Bone marrow (tissue), 2 donors: Measurements from ENCODE around the gene CAND1.
A peak's percentile ranks its signal among the peaks of the same experiment; 100 is the strongest.

Source experiments
- DNase-seq, 2 donors: peaks; one replicate each; lab custom pipeline; 2025; lab: John Stamatoyannopoulos, UW

Gene CAND1

DNA sequence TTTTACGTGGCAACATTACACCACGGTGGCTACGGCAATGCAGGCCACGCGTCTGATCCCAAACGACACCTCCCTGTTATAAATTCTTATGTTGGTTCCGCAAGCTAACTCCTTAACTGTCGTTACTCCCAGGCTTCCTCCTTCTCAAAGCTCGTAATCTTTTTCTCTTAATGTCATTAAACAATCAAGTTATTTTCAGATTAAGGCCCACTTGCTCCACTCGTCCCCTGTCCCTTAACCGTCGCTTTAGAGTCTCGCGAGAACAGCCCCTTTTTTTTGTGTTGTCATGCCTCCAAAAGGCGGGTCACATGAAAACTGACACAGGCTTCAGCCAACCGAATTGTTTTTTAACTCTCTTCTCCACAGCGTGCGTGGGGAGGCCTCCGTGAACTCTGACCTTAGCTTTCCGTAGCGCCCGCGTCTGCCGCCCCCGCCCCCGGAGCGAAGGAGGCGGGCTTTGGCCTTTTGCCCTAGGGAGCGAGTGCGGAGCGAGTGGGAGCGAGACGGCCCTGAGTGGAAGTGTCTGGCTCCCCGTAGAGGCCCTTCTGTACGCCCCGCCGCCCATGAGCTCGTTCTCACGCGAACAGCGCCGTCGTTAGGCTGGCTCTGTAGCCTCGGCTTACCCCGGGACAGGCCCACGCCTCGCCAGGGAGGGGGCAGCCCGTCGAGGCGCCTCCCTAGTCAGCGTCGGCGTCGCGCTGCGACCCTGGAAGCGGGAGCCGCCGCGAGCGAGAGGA, at the start of gene CAND1:
CAND1 (plus strand) TSS at position 463 of the 737 bp plus-strand sequence. CDS start 360 bp downstream, outside the sequence.
- peak; percentile 92 to 99 for DNase-seq

DNA sequence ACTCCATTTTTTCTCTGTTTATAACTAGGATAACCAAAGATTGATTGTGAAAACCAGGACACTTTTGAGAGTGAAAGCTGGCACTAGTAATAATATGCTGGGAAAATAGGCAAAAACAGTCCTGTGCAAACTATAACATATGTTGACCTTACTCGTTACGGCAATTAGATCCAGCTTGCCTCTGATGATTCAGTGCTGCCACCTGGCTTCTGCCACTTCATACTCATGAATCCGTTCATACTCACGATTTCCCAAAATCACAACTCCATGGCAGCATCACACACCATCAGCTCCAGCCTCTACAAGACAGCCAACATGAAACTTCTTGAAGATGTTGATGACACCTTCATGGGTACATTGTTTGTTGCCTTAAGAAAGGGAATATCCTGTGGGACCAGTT, 49.1 kb upstream of the CAND1 start:
- no peak for DNase-seq

DNA sequence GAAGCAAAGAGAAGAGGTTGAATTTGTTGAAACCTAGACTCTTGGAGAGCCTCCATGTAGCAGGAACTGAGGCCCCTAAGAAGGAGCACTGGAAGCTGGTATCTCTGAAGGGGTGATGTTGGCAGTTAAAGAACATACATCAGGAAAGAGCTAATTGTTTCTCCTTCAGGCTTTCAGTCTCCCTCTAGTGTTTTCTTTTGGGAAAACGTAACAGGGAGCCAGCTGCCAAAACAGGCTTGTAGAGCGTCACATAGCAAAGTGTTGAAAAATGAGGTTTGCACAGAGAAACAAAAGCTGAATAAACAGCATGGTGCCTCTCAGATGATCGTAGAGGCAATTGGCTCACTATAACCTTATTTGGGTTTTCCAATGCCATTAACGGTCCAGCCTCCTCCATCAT, 46.9 kb upstream of the CAND1 start:
- no peak for DNase-seq

DNA sequence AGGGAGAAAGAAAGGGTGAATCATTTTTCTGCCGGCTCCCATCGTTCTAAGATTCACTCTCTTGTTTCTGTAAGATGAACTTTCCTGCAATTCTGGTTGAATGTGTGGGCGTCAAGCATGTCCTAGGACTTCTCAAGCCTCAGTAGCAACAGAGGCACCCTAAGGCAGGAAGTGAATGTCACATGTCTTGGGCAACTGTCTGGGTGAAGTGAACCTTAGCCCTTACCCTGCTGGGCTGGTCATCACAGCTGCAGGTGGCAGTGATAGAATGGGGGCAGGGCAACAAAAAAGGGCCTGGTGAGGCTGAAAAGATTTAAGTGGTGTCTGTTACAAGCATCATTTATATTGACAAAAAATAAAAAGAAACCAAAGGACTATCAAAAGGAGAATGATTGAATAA, 45.9 kb upstream of the CAND1 start:
- no peak for DNase-seq

DNA sequence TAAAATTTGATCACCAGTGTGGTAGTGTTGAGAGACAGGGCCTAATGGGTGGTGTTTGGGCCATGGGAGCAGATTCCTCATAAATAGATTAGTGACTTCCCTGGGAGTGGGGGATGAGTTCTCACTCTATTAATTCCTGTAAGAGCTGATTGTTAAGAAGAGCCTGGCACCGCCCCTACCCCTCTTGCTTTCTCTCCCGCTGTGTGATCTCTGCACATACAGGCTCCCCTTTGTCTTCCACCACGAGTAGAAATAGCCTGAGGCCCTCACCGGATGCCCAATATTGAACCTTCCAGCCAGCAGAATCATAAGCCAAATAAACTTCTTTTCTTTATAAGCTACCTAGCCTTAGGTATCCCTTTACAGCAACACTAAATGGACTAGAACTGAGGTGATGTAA, 31.9 kb upstream of the CAND1 start:
- DNase-seq = no peak

DNA sequence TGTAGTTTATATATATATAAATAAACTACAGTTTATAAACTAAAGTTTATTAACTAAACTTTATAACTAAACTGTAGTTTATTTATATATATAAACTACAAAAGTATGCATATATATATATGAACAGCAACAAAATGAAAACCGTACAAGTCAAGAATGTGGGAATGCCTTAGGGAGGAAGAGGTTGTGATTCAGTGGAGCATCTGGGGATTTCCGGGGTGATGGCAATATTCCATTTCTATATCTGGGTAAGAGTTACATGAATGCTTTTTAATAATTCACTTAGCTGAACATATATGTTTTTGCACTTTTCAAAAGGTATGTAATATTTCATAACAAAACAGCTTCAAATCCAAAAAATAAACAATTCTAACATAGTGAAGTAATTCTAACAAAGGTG, 30.1 kb upstream of the CAND1 start:
- DNase-seq = no peak

DNA sequence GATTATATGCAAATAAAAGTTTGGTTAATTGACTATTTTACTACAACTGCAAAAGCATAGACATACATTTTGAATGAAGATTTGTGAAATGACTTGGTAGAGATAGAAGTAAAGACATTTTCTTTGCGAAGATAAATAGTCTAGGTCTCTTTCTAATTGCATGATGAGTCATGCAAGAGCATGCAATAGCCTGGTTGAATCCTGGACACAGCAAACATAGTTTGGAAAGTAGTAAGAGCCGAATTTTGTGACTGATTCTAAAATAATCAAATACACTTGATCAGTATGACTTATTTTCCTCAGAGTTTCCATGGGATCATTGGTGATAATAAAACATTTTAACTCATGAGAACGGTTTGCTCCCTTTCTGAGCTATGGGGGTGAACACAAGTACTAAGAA, 27.7 kb upstream of the CAND1 start:
- no peak for DNase-seq

DNA sequence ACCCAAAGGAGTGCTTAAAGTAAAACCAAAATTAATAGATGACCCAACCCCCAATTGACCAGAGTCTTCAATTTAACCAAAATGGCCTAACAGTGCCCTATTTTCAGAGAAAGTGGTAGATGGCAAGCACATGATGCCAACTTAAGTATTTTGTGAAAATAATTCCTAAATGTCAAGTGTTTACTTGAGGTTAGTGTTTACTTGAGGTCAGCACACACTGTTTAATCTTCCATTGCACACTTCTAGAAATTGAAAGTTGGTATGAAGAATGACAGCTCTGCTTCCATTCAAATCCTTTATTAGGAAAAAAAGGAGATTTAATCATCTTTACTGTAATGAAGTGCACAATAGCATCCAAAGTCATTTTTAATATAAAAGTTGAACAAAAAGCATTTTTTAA, 25.9 kb upstream of the CAND1 start:
- DNase-seq = no peak

DNA sequence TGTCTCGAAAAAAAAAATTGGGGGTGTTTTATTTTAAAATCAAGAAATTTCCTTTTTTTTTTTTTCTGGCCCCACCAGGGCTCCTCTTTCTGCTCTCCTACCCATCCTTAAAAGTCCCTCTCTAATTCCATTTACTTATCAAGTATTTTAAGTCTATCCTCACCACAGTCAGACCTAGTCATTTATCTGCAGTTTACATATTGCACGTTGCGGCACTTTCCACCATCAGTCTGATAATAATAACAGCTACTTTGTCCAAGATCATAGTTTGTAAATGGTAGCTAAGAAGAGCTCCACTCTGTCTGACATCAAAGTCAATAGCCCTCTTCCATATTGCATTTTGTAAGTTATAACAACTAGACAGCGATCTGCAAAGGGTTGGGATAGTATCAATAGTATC, 23.6 kb upstream of the CAND1 start:
- no peak for DNase-seq

DNA sequence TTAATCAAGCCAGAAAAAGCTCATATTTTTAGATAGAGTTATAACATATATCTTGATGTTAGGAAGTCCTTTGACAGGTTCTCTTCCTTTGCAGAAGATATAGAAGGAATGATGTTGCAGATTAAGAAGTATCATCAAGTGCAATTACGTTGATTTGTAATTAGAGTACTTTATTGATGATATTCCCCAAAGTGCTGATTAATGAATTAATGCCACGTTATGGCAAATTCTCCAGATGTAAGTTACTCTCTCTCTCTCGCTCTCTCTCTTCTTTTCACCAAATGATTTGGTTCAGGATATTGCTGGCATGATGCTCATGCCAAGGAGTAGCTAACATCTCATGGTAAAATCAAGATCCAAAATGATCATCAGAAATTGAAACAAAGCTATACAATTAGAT, 18.1 kb upstream of the CAND1 start:
- DNase-seq = no peak

DNA sequence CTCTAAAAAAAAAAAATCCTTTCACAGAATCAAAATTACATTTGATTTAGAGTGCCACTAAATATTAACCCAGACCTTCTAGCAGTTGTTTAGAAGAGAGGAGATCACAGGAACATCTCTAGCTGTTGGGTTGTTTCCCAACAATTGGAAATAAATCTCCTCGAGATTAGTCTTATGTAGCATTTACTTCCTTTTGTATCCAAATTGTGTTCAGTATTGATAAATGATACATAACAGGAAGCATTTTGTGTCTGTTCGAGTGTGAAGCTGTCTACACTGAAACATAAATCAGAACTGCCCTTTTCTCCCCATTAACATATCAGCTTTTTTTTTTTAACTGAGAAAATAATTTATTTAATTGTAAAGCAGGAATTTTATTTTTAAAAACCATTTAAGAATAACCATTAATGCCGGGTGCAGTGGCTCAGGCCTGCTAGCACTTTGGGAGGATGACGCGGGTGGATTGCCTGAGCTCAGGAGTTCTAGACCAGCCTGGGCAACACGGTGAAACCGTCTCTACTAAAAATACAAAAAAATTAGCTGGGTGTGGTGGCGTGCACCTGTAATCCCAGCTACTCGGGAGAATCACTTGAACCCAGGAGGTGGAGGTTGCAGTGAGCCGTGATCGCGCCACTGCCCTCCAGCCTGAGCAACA, 14.7 kb upstream of the CAND1 start:
- no peak for DNase-seq

DNA sequence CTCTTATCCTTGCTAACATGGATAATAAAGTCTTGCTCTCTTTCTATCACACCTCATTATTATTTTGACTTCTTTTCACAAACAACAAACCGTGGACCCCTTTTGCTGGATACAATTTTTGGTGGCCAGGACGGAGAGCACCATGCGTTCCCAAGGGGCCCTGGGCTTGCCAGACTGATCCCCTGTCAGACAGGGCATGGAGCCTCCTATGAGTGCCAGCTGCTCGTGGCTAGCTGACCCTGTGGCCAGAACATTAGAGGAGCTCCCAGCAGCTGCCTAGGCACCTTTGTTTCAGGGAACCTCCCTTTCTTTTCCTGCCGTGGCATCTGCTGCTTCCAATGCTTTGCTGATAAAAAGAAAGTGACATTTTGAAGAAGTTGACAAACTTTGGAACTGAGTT, 12.5 kb upstream of the CAND1 start:
- no peak for DNase-seq

DNA sequence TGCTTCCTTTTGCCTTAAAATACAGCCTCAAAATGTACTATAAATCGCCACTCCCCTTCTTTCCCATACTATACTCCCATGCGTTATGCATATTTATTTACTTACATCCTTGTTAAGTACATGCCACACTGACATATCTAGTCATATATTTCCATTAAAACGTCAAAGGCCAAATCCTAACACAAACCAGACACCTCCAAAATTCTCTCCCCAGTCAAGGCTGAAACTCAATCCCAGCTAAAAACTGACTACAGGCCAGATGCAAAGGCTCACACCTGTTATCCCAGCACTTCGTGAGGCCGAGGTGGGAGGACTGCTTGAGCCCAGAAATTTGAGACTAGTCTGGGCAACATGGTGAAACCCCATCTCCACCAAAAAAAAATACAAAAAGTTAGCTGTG, 5.7 kb upstream of the CAND1 start:
- no peak for DNase-seq

DNA sequence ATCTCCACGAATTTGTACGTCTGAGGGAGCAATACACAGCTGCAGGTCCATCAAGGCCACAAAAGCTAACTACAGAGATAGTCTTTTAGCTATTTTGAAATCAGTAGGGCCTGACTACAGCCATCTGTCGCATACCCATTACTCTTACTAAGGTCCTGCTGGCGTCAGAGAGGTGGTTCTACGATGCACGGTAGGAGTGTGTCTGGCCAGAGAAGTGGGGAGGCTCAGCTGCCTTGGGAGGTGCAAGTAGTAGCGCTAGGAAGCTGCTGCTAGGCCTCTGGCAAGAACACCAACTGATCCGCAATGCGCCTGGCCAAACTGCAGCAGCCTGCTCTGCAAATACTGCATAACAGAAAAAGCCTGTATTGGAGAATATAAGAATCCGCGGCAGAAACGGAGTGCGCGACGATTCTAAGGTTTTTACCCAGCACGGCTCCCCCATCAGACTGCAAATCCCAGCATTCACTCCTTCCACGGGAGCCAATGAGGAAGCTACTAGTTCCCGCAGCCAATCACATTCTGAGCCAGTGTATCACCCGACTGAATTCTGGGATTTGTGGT, 743 bp upstream of the CAND1 start:
- peak; percentile 81 to 99 for DNase-seq

DNA sequence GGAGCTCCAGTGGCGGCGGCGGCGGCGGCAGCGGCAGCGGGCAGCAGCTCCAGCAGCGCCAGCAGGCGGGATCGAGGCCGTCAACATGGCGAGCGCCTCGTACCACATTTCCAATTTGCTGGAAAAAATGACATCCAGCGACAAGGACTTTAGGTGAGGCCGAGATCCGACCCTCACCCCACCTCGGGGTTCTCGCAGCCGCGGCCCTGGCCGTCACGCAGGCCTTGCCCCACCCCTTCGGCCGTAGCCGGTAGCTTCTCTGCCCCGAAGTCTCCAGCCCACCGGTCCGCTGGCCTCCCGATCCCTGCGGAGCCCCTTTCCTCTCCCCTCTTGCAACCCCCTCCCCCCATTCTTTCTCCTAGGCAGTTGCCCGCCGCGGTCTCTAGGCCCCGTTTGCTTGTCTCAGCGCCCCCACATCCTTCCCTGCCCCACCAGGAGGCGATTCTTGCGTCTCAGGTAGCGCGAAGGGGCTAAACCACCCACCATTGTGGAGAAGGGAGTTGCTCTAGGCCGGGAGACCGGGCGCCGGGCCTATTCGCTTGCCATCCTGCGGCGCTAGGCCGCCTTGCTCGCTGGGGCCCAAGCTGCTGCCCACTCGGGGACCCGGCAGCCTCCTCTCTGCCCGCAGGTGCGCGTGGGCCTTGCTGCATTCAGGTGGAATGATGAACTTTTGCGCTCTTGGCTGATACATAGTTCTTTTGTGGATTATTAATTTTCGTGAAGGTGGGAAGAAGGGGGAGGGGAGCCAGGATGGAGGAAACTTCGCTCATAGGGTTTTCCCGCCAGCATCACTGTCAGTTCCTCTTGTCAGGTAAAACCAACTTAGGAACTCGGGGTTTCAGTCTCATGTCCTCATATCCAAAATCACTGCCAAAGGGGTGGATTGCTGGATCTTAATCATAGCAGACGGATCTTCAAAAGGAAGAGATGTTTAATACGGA, 745 bp downstream of the CAND1 start:
- peak in 1 of 2 donors; percentile 54 for DNase-seq

DNA sequence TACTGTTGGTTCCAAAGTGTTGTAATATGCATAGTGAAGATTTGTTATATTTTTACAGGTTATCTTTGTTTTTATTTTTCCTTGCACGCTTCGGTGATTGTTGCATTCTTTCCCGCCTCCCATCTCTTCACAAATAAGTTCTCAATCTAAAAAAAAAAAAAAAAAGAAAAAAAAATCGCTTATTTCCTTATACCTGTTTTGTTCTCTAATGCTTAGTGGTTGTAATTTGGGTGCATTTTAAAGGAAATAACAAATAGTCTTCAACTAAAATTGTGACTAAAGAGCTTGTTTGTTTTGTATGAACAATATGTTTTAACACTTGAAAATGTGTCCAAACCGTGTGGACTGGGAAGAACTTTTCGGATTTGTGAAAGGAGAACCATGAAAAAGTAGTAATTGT, 1.5 kb downstream of the CAND1 start:
- DNase-seq = no peak

DNA sequence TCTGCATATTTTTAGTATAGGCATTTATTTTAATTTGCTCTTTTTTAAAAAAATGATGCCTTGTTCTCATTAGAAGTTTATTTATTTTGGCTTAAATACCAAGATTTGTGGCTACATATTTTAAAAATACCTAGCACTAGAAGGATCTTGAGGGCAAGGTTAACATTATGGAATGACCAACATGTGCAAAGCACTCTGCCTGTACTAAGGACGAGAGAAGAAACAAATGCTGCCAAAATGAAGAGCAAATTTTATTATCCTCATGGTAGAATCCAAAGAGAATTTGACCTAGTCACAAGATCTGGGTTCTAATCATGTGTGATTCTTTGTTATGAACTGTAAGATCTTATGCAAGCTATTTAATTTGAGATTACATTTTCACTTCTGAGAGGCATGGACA, 2.8 kb downstream of the CAND1 start:
- DNase-seq = no peak

DNA sequence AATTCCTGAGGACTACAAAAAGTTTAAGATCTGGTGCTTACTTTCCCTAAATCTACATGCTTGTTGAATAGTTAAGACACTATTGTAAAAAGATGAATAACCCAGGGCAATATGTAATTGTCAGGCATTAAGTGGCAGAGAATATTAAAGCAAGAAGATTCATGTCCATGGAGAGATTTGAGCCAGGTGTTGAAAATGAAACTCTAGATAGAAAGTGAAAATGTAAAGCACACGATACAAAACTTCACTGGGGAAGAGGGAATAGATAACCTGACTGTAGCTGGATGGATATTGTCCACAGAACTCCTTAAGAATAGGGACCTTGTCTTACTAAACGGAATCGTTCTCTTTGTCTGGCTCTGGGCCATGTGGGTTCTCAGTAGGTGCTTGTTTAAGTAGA, 5.0 kb downstream of the CAND1 start:
- no peak for DNase-seq

DNA sequence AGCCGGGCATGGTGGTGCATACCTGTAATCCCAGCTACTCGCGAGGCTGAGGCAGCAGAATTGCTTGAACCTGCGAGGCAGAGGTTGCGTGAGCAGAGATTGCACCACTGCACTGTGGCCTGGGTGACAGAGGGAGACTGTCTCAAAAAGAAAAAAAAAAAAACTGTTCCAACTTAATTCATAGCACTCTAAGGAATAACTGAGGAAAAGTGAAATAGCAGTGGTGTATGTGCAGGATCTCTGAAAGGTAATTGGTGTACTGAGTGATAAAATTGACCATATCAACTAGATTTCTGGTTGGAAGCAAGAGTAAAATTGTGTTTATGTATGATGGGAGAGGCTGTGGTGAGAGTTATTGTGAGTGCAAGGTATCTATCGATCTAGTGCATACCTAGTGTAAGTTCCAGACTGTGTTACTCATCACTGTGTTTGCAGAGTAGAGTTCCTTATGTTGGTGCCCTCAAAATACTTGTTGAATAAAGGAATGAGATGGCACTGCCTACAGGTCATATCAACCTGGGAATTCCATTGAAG, 6.3 kb downstream of the CAND1 start:
- DNase-seq = no peak

DNA sequence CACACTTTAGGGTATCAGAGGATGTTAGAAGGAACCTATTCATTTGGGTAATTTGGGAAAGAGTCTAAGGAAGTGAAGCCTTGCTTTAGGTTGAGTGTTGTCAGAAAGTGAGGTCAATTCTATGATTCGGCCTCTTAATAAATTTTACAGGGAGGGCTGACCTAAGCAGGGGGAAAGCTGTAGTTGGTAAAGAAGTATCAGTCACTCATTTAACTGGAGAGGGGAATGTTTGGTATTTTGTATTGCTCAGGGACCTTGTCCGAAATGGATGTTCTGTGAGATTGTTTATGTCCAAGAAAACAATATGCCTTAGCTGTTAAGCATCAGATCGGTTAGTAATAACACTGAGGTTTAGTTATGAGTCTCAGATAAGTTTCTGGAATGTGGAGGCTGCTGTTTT, 7.3 kb downstream of the CAND1 start:
- DNase-seq = no peak

DNA sequence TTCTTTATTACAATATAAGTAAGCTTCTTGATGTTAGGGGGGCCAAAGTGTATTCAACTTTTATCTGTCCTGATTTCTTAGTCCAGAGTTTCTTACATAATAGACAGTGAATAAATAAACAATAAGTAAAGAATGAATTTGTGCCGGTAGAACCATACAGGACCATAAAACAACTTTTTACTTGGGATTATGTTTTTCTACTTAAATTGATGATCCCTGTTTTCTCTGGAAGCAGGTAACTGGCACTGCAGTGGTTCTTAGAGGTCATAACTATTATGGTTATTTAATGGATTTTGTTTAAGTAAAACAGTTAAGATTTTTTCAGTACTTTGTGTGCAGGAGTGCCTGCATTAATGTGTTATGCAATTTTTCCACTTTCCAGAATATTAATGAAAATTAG, 10.5 kb downstream of the CAND1 start:
- no peak for DNase-seq

DNA sequence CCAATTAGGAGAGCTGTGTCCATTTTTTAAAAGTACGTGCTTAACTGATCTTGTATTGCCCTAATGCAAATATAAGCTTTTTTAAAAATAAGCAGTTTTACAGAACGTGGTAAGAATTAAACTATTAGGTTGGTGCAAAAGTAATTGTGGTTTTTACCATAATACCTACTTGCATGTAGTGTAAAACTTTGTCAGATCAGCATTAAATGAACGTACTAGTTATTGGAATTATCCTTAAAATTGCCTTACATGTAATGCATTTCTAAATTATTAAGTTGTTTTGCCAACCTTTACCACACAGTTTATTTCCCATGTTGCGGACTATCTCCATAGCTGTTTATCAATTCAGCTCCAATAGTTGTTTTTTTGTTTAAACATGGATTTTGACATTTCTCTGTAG, 10.9 kb downstream of the CAND1 start:
- DNase-seq = no peak
